Superior temporal gyrus (tissue), 1 donor: ENCODE measurements around the gene SETBP1.

Source experiments
- DNase-seq: peaks from one replicate; pipeline ENCODE4 v3.0.0-alpha.2; 2016; ENCODE audit errors: extremely low spot score

Gene SETBP1

GRCh38 chr18:45066886-45067285 is 386.2 kb downstream of the SETBP1 start:
- DNase-seq: peak; percentile 14

GRCh38 chr18:45068400-45069094 is 387.9 kb downstream of the SETBP1 start:
- no peak for DNase-seq

GRCh38 chr18:45069546-45069945 is 388.9 kb downstream of the SETBP1 start:
- peak; percentile 10 for DNase-seq

- DNase-seq: no peak
Measured at GRCh38 chr18:45071956-45072355, 391.3 kb downstream of the SETBP1 start.

- no peak for DNase-seq
Measured at GRCh38 chr18:45073556-45073955, 392.9 kb downstream of the SETBP1 start.

- DNase-seq: no peak
Measured at GRCh38 chr18:45081566-45082181, 401.0 kb downstream of the SETBP1 start.

GRCh38 chr18:45083226-45083855 is 402.7 kb downstream of the SETBP1 start:
- no peak for DNase-seq

- no peak for DNase-seq
Measured at GRCh38 chr18:45084206-45084605, 403.5 kb downstream of the SETBP1 start.

- no peak for DNase-seq
Measured at GRCh38 chr18:45085916-45086624, 405.4 kb downstream of the SETBP1 start.

- DNase-seq: no peak
Measured at GRCh38 chr18:45086777-45087176, 406.1 kb downstream of the SETBP1 start.

GRCh38 chr18:45090526-45091140 is 409.9 kb downstream of the SETBP1 start:
- DNase-seq: no peak

GRCh38 chr18:45100321-45101105 is 419.8 kb downstream of the SETBP1 start:
- no peak for DNase-seq

GRCh38 chr18:45102126-45102525 is 421.4 kb downstream of the SETBP1 start:
- DNase-seq: no peak

- no peak for DNase-seq
Measured at GRCh38 chr18:45102863-45103262, 422.2 kb downstream of the SETBP1 start.

GRCh38 chr18:45103319-45104048 is 422.8 kb downstream of the SETBP1 start:
- no peak for DNase-seq

GRCh38 chr18:45104049-45104395 is 423.3 kb downstream of the SETBP1 start:
- DNase-seq: no peak

GRCh38 chr18:45106331-45106774 is 425.7 kb downstream of the SETBP1 start:
- DNase-seq: no peak

- DNase-seq: no peak
Measured at GRCh38 chr18:45107425-45107824, 426.7 kb downstream of the SETBP1 start.

- DNase-seq: no peak
Measured at GRCh38 chr18:45108754-45109153, 428.1 kb downstream of the SETBP1 start.

GRCh38 chr18:45109271-45109670 is 428.6 kb downstream of the SETBP1 start:
- DNase-seq: no peak

- no peak for DNase-seq
Measured at GRCh38 chr18:45109706-45110105, 429.0 kb downstream of the SETBP1 start.
